ENCODE data around the gene BTBD6. TPM values are rescaled to one million over a fixed set of nuclear protein-coding genes. Genes with fewer than 3 reads are reported as not detected.

The BTBD6 gene
- total RNA-seq, 1 experiment from 2014 or later, result 30.1 TPM

GRCh38 chr14:105200641-105201040, 47.7 kb upstream of the BTBD6 start:
- no peak for DNase-seq
- Mint-ChIP-seq H3K9me3 (ENCODE audit: low read depth, unreplicated experiment) (no peaks in the 10 kb centered on the region), H3K4me1 (ENCODE audit: low read depth, unreplicated experiment) (peaks cover 15% of the 10 kb centered on the region), H3K4me3 (ENCODE audit: low read depth, unreplicated experiment) (no peak overlapping the region), H3K27ac (ENCODE audit: unreplicated experiment) (no peak overlapping the region), H3K36me3 (ENCODE audit: insufficient read depth, unreplicated experiment) (peaks cover 9% of the 10 kb centered on the region), H3K27me3 (ENCODE audit: unreplicated experiment) (peaks cover 40% of the 10 kb centered on the region)
- CTCF ChIA-PET, result interaction anchor here (0.6 to 2.0 kb wide), 3 partner anchors 152 to 289 kb away, joined by 4 to 6 read pairs (median 6); no protein-coding TSS in a partner anchor
- no TSS peak for BruUV-seq (replicated peaks)
- intact Hi-C loops (cut with micrococcal nuclease; ENCODE audit: unreplicated experiment), result no loop called here
- no peak for TF ChIP-seq CTCF (IDR thresholded peaks at IDR 0.05; ENCODE audit: unreplicated experiment)

- intact Hi-C loops (cut with micrococcal nuclease; ENCODE audit: unreplicated experiment), result no loop called here
- DNase-seq, result no peak
- CTCF ChIA-PET, result interaction anchor here (0.6 to 2.0 kb wide), 3 partner anchors 151 to 289 kb away, joined by 3 to 6 read pairs (median 4); partner anchors contain the start of gene TEDC1
- Mint-ChIP-seq H3K27ac (ENCODE audit: unreplicated experiment) (no peak overlapping the region), H3K4me3 (ENCODE audit: low read depth, unreplicated experiment) (no peak overlapping the region), H3K36me3 (ENCODE audit: insufficient read depth, unreplicated experiment) (peaks cover 9% of the 10 kb centered on the region), H3K9me3 (ENCODE audit: low read depth, unreplicated experiment) (no peaks in the 10 kb centered on the region), H3K4me1 (ENCODE audit: low read depth, unreplicated experiment) (peaks cover 15% of the 10 kb centered on the region), H3K27me3 (ENCODE audit: unreplicated experiment) (peaks cover 34% of the 10 kb centered on the region)
- TF ChIP-seq CTCF (IDR thresholded peaks at IDR 0.05; ENCODE audit: unreplicated experiment), result peak; percentile 31
- BruUV-seq (replicated peaks), result no TSS peak
Measured at GRCh38 chr14:105201156-105201924, 47.0 kb upstream of the BTBD6 start.

GRCh38 chr14:105201925-105202513, 46.3 kb upstream of the BTBD6 start:
- H3K9me3 Mint-ChIP-seq (ENCODE audit: low read depth, unreplicated experiment), result no peaks in the 10 kb centered on the region
- H3K4me1 Mint-ChIP-seq (ENCODE audit: low read depth, unreplicated experiment), result peaks cover 15% of the 10 kb centered on the region
- TF ChIP-seq CTCF (IDR thresholded peaks at IDR 0.05; ENCODE audit: unreplicated experiment), result no peak
- peaks cover 9% of the 10 kb centered on the region for H3K36me3 Mint-ChIP-seq (ENCODE audit: insufficient read depth, unreplicated experiment)
- no peak for DNase-seq
- H3K27ac Mint-ChIP-seq (ENCODE audit: unreplicated experiment), result no peak overlapping the region
- H3K4me3 Mint-ChIP-seq (ENCODE audit: low read depth, unreplicated experiment), result no peak overlapping the region
- intact Hi-C loops (cut with micrococcal nuclease; ENCODE audit: unreplicated experiment), result no loop called here
- peaks cover 34% of the 10 kb centered on the region for H3K27me3 Mint-ChIP-seq (ENCODE audit: unreplicated experiment)
- CTCF ChIA-PET, result interaction anchor here (0.6 to 2.0 kb wide), 4 partner anchors 68 to 289 kb away, joined by 3 to 6 read pairs (median 4); partner anchors contain the start of gene TEDC1
- BruUV-seq (replicated peaks), result no TSS peak

- DNase-seq, result peak; percentile 84
- CTCF ChIA-PET, result interaction anchor here (0.6 to 0.9 kb wide), 2 partner anchors 22 to 149 kb away, joined by 3 to 4 read pairs; no protein-coding TSS in a partner anchor
- H3K4me3 Mint-ChIP-seq (ENCODE audit: low read depth, unreplicated experiment), result no peak overlapping the region
- peak; percentile 94 for TF ChIP-seq CTCF (IDR thresholded peaks at IDR 0.05; ENCODE audit: unreplicated experiment)
- H3K27ac Mint-ChIP-seq (ENCODE audit: unreplicated experiment), result no peak overlapping the region
- no peaks in the 10 kb centered on the region for H3K9me3 Mint-ChIP-seq (ENCODE audit: low read depth, unreplicated experiment)
- peaks cover 9% of the 10 kb centered on the region for H3K36me3 Mint-ChIP-seq (ENCODE audit: insufficient read depth, unreplicated experiment)
- H3K27me3 Mint-ChIP-seq (ENCODE audit: unreplicated experiment), result peaks cover 27% of the 10 kb centered on the region
- intact Hi-C loops (cut with micrococcal nuclease; ENCODE audit: unreplicated experiment), result loop anchor here (1.0 kb wide), 1 partner anchor 149 kb away; no protein-coding TSS in a partner anchor
- BruUV-seq (replicated peaks), result no TSS peak
- H3K4me1 Mint-ChIP-seq (ENCODE audit: low read depth, unreplicated experiment), result peaks cover 15% of the 10 kb centered on the region
Measured at GRCh38 chr14:105203057-105203531, 45.2 kb upstream of the BTBD6 start.
